H4 (cell line): Measurements from ENCODE around the gene BRCA2. TPM values are rescaled to one million over a fixed set of nuclear protein-coding genes. Genes with fewer than 3 reads are reported as not detected.

ENCODE experiments used
- DNase-seq: peaks from one replicate; pipeline ENCODE4 v3.0.0-alpha.2; 2015; ENCODE audit warnings: low spot score
- total RNA-seq: library from RNA; depleted of rRNA; stranded (reverse); fragments of >200 nt; shearing (Covaris generic); gene quantifications from 2 replicates; pipeline ENCODE4 v1.2.3, GENCODE V29; 2014; rRNA removed

Gene BRCA2, protein sequence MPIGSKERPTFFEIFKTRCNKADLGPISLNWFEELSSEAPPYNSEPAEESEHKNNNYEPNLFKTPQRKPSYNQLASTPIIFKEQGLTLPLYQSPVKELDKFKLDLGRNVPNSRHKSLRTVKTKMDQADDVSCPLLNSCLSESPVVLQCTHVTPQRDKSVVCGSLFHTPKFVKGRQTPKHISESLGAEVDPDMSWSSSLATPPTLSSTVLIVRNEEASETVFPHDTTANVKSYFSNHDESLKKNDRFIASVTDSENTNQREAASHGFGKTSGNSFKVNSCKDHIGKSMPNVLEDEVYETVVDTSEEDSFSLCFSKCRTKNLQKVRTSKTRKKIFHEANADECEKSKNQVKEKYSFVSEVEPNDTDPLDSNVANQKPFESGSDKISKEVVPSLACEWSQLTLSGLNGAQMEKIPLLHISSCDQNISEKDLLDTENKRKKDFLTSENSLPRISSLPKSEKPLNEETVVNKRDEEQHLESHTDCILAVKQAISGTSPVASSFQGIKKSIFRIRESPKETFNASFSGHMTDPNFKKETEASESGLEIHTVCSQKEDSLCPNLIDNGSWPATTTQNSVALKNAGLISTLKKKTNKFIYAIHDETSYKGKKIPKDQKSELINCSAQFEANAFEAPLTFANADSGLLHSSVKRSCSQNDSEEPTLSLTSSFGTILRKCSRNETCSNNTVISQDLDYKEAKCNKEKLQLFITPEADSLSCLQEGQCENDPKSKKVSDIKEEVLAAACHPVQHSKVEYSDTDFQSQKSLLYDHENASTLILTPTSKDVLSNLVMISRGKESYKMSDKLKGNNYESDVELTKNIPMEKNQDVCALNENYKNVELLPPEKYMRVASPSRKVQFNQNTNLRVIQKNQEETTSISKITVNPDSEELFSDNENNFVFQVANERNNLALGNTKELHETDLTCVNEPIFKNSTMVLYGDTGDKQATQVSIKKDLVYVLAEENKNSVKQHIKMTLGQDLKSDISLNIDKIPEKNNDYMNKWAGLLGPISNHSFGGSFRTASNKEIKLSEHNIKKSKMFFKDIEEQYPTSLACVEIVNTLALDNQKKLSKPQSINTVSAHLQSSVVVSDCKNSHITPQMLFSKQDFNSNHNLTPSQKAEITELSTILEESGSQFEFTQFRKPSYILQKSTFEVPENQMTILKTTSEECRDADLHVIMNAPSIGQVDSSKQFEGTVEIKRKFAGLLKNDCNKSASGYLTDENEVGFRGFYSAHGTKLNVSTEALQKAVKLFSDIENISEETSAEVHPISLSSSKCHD (N-terminal part only)
- total RNA-seq: 3.3 and 8.1 TPM in 2 replicates

DNA sequence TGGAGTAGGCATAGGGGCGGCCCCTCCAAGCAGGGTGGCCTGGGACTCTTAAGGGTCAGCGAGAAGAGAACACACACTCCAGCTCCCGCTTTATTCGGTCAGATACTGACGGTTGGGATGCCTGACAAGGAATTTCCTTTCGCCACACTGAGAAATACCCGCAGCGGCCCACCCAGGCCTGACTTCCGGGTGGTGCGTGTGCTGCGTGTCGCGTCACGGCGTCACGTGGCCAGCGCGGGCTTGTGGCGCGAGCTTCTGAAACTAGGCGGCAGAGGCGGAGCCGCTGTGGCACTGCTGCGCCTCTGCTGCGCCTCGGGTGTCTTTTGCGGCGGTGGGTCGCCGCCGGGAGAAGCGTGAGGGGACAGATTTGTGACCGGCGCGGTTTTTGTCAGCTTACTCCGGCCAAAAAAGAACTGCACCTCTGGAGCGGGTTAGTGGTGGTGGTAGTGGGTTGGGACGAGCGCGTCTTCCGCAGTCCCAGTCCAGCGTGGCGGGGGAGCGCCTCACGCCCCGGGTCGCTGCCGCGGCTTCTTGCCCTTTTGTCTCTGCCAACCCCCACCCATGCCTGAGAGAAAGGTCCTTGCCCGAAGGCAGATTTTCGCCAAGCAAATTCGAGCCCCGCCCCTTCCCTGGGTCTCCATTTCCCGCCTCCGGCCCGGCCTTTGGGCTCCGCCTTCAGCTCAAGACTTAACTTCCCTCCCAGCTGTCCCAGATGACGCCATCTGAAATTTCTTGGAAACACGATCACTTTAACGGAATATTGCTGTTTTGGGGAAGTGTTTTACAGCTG lies at the start of gene BRCA2, which contains the start of gene ZAR1L:
BRCA2 (plus strand) TSS at position 271 of the 790 bp plus-strand sequence. CDS start 953 bp downstream, outside the sequence.
ZAR1L (minus strand) TSS at position 126 of the 790 bp plus-strand sequence. CDS start 3,438 bp downstream, outside the sequence.
- DNase-seq: peak; percentile 83

DNA sequence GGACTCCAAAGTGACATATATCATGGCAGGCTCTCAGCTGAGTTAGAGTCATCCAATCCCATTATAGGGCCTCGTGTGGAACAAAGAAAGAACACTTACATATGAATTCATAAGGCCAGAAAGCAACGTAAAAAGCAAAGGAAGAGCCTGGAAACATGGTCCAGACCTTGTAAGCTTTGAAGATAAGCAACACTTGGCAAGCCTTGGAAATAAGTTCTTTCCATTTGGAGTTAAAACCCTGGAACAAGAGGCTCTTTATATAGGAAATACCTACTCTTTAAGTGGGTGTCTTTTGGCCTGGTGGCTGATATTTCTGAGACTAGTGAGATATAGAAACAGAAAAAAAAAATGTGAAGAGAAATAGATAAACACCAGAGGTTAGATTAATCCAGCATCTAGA lies 49.6 kb upstream of the BRCA2 start:
- DNase-seq: no peak

DNA sequence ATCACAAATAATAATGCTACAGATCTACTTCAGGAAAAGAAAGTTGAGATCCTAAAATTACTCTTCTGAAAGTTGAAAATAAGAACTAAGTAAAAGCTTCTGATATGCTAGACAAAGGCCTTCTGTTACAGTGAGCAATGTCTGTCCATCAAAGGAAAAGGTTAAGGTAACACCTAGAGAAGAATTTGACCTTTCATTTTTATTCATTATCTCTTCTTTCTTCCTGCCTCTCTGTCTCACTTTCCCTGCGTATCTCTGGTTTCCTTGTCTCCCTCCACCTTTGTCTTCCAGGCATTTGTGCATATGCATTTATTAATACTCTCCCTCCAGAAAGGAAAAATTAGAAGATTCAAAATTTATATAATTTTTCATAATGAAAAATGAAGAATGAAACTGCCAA lies 49.2 kb upstream of the BRCA2 start:
- no peak for DNase-seq

DNA sequence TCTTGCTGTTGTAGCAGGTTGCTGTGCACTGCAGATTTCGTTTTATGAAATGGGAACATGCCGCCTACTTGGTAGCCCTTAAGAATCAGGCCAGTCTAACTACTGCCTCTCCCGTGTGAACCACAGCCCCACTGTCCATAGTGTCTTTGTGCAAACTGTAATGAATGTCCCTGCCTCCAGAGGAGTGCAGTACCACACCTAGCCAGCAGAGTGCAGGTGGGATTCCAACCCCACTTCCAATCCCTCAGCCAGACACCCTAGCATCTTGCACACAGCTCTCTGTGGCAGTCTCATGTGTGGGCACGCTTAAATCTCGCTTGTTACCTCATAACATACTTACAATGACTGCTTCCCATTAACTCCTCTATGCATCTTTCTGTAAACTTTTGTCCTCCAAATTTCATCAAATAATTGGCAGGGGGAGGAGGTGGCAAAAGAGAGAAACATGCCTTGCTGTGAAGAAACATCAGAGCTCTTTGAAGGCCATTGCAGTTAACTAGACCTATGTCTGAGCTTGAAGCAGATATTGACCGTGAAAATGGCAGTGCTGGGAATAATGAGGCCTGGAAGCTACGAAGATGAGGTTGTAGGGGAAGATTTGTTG lies 47.4 kb upstream of the BRCA2 start:
- no peak for DNase-seq

DNA sequence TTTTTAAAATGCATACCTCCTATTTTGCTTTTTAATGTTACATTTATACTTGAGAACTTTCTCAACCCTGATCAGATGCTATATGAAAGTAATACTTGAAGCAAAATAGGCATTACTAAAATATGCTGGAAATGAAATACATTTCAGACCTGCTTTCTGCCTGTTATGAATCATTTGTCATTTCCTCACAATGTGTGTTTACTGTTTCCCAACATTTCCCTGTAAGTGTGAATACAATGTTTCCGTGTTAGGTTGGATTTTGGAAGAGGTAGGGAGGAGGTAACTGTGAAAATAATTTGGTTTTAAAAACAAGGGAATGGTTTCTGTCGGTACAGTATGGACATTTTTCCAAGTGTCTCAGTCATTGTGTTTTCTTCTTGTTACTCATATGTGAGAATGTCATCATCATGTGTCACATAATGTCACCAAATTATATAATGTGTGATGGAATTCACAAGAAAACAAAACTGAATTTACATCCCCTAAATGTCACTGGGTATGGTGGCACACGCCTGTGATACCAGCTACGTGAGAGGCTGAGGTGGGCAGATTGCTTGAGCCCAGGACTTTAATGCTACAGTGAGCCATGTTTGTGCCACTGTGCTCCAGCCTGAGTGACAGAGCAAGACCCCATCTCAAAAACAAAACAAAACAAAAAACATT lies 43.2 kb upstream of the BRCA2 start:
- no peak for DNase-seq

DNA sequence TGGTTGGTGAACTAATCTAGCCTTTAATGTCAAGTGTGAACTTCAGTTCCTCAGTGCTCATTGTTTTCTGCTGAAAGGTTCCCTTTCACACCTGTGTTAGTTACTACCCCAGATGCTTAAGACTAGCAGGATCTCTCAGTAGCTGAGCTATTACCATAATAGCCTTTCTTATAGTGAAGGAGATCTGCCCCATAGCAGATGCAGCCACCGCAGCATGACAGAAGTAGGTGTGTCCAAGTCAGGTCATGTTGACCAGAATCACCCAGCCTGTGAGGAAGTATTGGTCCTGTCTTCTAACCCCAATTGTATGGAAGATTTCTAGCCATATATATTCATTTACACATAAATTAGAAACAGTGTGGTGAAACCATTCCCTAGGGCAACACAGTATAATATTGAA lies 37.5 kb upstream of the BRCA2 start:
- no peak for DNase-seq

DNA sequence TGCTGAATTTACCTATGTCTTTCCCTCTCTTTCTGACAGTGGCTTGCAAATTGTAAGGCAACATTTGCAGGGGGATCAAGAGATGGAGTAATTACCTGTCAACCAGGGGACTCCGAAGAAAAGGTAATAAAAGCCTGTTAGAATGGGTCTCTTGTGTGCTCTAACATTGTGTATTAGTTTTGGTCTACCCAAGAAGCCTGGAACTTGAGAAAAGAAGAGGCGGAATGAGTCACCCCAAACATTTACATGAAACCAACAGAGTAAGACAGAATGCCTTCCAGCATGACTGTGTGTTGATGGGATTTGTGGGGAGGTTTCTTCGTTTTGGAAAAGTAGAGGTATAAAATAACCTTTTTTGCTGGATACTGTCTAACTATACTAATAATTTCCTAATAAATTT lies 36.9 kb upstream of the BRCA2 start:
- no peak for DNase-seq

DNA sequence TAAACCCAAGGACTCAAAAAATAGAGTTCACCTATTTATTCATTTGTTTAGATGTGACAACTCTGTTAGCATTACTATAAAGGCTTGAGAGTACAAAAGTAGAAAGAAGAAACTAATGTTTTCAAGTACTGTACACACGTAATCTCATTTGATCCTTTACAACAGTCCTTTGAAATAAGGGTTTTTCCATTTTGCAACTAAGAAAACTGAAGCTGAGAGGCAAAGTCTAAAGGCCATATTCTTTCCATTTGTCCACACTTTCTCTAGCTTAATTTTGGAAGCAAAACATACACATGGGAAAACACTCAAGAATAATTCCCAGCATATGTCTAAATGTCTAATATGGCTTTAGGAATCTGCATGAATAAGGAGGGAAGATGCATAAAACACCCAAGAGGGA lies 34.2 kb upstream of the BRCA2 start:
- DNase-seq: no peak

DNA sequence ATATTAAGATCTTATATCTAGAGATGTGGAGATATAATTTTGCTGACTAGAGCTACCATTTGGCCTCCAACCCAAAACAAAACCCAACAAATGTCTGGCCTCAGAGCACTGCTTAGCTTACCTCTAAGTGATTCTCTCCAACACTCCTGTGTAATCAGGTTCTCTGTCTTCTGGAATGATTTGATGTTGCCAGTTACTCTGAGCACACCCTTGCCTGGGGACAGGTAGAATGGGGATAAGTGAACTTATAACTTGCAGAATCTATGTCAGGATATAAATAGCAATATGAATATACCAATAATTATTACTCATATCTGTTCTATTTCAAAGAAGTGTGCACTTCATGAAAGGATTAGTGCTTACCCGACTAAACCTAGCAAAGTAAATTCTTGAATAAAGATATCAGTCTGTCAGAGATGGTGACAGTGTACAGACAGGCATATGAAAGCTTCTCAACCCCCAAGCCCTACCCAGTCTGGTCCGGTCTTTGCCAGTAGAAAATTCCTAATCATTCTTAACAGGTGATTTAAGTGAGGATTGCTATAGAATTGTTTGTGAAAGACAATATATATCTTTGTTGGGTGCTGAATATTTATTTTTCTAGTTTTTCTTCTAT lies 33.1 kb upstream of the BRCA2 start:
- DNase-seq: no peak

DNA sequence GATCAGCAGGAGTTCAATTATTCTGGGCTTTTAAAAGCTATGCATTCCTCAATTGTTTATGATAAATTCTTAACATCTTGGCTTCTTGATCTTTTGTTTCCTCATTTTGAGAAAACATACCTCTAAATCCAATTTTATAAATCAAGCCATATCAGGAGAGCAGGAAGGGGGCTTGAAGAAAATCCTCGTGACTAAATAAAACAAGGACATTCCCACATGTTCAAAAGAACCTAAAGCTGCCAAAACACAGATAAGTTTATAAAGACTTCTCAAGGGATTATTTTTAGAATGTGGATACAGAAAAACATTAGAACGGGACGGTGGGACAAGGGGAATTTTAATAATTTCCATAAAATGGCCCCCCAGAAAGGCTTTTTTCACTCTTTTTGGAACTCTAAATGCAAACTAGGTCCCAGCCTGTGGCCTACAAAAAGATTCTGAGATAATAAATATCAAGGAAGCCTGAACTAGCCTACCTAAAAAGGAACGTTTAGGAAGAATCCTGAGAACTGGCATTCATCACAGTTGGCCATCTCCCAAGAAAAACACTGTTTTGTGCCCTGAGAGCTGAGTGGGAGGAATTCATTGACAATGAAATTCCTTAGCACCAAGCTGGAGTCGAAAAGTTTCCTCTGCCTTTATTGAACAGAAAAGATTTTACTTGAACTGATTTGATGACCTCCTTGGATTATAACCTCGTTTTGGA lies 30.2 kb upstream of the BRCA2 start:
- DNase-seq: peak; percentile 57

DNA sequence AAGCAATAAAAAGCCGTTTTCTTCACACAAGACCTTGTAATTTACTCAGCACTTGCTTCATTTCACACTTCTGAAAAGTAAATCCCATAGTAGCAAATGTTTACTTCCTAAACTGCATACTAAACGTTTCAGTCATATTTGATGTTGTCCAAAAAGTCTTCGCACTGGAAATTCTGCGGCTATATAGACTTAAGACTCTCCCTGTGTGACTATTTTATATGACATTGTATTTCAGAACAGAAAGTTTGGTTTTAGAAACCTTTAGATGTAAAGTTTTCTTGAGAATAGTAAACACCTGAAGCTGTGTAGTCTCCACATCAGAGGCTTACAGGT lies 29.7 kb upstream of the BRCA2 start:
- DNase-seq: no peak

DNA sequence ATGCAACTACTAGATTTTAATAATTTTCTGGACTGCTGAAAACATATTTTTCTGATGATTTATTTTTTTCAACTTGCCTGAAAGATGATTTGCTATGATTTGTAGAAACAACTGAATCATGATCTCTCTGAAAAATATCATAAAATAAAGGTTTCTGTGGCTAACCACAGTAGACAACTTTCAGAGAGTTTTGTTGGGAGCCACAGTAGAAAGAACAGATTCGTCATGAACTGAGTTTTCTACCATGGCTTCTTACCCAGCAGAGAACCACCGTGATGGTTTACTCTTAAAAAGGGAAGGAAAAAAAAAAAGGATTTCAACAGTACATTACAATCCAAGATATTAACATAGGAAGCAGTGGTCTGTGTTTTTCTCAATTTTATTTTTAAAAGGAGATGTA lies 18.1 kb upstream of the BRCA2 start:
- no peak for DNase-seq

DNA sequence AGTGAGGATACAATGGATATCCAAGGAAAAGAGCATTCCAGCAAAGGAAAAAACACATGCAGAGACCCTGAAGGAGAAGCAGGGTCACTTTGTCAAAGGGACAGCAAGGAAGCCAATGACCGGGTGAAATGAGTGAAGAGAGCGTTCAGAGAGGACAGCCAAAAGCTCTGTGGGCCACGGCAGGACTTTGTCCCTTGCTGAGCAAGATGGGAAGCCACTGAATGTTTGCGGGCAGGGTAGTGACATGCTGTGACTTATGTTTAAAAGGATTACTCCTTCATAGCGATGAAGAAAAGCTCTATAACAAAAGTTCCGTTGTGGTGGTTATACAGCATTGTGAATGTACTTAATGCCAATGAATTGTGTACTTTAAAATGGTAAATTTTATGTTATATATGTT lies 16.6 kb upstream of the BRCA2 start:
- DNase-seq: no peak

DNA sequence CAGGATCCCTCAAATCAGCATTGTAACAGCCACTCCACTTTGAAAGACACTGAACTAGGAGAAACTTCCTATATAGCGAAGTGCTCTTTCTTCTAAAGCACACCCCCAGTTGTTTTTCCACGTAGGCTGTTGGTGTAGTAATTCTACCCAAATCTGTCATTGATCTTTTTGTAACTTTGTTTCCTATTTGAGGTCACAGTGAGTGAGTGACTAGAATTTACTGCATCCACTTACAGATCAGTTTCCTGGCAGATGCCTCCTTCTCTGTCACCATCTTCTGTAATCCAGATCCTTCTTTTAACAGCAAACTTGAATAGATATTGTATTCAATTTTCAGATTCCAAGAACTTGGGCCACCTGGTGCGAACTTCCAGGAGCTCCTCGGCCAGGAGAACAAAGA lies 15.4 kb upstream of the BRCA2 start:
- no peak for DNase-seq

DNA sequence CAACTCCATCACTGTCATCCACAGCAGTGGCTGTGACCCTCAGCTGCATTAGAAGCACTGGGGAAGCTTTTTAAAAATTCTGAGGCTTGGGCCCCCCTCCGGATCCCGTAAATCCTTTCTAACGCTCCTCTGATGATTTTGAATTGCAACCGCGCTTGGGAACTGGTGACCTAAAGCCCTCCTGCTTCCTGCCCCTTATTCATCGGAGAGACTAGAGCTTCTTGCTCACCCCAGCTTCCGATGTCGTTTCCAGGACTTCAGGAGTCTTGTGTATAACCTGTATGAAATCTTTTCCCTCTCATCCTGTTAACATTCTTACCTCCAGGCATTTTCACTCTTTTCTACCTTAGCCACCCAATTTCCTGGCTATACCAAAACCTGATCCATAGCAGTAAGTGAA lies 14.9 kb upstream of the BRCA2 start:
- DNase-seq: no peak

DNA sequence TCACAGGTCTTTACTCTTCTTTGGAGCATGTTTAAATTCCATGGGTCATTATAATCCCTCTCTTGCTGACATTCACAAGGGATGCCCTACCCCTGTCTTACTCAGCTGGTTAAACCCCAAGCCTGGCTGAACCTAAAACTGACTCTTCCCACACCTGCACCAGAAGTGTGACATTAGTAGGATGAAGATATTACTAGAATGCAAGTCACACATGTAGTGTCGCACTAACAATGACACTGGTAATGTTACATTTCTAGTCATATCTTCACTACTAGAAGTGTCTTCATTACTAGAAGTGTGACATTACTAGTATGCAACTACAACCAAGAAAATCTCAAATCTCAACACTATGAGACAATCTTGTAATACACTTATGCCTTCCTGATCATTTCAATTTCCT lies 14.4 kb upstream of the BRCA2 start:
- no peak for DNase-seq

DNA sequence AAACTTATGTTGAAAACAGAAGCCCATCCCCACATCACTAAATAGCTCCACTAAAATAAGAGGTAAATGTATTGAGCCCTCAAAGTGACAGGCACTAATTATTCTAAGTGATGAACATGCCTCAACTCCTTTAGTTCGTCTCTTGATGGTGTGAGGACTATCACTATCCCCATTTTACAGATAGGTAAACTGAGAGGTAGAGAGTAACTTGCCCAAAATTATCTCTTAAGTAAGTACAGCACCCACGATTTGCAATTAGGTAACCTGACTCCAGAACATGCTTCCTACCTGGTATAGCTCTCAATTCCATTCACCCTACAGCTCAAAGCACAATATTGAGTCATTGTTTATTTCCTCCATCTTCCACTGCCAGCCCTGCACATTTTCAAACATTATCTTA lies 12.8 kb upstream of the BRCA2 start:
- DNase-seq: no peak

DNA sequence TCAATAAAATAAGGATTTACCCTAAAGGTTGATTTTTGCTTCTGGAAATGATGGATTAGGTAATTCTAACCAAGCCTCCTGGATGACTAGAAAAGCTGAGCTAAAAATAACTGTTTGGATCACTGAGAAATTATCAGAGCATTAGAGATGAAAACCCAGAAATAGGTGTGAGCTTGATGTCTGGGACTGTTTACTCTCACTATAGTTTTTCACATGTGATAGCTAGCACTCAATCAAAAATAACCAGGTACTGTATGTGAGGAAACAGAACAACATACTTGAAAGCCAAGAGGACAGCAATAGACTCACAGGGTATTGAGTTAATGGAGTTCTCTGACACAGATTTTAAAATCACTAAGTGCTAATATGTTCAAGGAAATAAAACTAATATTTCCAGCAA lies 9.7 kb upstream of the BRCA2 start:
- no peak for DNase-seq
